Activated naive CD8-positive, alpha-beta T cell treated with anti-CD3 and anti-CD28 coated beads, Interleukin-2, amount 50 U/mL, for 16 hours (primary cell): ENCODE measurements around the gene FASN.

ENCODE experiments used
- DNase-seq: peaks from one replicate; pipeline ENCODE4 v3.0.0-alpha.2; 2020; ENCODE audit warnings: low read depth, low spot score

FASN gene

DNA sequence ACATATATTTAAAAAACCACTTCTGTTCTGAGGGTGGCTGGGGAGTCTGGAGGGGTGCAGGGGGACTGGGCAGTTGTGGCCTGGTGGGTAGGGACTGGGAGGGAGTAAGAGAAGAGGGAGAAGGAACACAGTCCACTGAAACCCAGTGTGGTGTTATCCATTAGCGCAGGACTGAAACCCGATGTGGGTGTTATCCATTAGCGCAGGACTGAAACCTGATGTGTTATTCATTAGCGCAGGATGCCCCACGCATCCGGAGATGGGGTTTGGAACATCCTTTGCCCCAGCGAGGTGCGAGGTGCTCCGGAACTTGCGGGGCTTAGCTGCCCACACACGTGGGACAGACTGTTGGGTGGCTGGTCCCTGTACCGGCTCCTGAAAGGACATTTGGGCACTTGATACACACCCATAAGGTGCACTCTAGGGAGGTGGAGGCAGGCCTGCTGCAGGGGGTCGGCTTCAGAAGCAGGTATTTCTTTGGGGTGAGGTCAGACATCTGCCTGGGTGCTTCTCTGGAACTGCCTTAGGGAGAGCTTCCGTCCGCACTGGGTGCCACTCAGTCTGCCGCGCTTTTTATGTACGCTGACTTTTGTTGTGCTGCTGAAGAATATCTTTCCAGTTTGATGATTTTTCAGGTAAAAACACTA is 20.3 kb upstream of the FASN start:
- DNase-seq = no peak

DNA sequence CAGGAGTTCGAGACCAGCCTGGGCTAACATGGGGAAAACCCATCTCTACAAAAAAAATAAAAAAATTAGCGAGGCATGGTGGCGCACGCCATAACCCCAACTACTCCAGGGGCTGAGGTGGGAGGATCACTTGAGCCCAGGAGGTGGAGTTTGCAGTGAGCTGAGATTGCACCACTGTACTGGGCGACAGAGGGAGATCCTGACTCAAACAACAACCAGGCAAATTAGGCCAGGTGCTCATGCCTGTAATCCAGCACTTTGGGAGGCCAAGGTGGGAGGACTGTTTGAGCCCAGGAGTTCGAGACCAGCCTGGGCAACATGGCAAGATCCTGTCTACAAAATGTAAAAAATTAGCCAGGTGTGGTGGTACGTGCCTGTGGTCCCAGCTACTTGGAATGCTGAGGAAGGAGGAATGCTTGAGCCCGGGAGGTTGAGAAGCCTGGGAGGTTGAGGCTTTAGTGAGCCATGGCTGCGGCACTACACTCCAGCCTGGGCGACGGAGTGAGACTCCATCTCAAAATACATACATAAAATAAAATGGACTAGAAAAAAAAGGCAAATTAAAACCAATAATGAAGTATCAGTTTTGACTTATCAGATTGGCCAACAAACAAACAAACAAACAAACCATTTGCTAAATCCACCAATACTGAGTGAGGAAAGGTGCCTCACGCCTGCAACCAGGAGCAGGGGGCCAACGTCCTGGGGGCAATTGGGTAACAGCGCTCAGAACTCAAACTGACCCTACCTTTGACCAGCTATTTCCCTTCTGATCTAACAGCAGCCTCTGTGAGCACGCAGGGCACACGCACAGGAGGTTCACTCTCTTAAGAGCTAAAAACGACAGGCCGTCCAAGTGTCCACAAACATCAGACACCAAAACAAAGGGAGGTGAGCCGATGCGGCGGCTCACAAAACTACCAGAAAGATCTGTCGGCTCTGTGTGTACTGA is 19.4 kb upstream of the FASN start:
- DNase-seq = no peak

- DNase-seq = no peak
These were observed 18.2 kb upstream of the FASN start for GRCh38 chr17:82116246-82116645.

DNA sequence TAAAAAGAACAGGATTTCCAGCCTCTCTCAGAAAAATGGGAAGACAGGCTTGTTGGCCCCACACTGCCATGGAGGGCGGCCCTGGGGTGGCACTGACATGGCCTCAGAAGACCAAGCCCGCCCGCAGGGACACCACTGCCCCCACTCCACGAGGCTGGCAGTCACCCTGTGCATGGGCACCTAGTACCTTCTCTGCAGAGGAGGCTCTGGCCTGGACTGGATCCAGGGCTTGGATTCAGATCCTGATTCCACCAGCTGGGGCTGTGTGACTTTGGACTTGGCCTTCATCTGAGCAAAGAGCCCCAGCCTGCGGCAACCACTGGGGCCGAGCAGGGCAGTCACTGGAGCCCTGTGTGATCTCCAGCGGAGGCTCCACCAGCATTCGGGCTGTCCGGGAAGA is 16.8 kb upstream of the FASN start:
- no peak for DNase-seq

- no peak for DNase-seq
These were observed 16.4 kb upstream of the FASN start for GRCh38 chr17:82114447-82114846.

DNA sequence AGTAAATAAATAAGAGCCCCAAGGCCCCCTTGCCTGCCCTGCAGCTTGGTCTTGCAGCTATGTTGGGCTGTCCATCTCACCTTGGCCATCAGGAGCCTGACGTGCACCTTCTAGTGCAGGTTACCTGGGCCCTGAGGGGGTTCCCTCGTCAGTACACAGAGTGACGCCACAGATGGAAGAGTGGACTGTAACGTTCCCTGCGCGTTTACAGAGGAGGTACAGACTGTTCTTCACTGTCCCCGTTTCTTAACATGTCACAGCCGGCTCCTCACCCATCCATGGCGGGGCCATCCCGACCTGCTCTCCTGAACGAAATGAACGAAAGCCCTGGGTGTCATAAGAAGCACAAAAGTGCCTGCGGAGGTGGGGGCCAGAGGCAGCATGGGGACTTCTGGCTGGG is 15.9 kb upstream of the FASN start:
- DNase-seq = no peak

- DNase-seq = no peak
These were observed 15.4 kb upstream of the FASN start for GRCh38 chr17:82113422-82113821.

DNA sequence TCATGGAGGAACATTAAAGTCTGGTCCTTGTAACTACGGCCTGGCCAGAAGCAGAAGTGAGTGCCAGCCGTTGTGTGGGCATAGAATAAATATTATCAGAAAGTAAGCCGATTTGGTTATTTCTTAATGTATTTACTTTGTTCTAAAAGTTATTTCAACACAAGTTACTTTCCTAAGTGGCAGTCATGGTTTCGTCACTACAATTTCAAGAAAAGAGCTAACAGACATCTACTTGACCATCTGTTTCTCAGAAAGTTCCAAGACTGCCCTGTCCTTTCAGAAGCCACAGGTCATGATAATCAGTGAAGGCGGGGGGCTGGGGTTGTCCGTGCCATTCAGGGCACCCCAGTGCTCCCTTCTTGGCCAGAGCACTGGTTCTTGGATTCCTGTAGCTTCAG is 14.9 kb upstream of the FASN start:
- DNase-seq = no peak

DNA sequence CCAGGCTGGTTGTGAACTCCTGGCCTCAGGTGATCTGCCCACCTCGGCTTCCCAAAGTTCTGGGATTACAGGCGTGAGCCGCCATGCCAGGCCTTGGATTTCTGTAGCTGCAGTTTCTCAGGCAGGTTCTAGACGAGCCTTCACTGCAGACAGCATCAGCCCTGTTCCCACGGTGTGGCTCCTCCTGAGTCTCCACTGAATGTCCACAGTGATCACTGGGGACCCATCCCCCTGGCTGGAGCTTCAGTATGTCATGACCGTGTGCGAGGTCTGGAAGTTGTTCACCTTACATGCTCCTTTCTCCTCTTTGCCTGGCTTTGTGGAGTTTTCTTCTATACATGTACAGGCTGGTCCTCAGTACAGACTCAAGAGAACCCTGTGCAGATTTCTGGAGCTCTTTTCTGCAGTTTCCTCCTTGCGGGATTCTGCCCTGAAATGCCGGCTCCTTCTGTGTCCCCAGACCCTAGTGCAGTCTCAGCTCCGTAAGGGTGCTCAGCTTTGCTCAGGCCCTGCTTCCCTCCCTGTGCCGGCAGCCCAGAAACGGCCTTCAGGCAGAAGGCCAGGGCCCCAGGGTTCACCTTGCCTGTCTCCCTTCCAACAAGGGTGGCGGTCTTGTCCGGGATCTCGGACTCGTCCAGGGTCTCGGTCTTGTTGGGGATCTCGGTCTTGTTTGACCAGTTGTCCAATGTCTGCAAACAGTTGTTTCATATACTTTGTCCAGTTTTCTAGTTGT is 14.3 kb upstream of the FASN start:
- no peak for DNase-seq

- no peak for DNase-seq
These were observed 12.3 kb upstream of the FASN start for GRCh38 chr17:82110298-82110697.

DNA sequence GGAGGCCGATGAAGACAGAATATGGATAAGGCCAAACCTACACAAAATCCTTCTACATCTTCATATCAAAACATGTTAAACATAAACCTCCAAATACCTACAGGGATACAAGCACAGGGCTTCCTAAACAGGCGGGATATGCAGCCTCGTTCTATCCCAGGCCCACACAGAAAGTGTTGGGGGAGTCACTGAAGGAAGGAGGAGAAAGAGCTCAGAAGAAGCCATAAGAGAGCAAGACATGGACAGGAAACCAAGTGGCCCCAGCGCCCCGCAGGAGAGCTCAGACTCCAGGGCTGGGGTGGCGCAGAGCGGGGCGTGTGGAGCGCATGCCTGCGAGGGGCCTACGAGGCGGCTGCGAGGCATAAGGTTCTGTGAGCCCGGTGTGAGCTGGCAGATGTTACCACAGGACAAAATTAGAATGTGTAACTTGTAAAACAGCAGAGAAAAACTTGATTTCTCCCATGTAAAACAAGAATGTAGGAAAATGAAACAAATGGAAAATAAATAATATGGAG is 11.0 kb upstream of the FASN start:
- no peak for DNase-seq

DNA sequence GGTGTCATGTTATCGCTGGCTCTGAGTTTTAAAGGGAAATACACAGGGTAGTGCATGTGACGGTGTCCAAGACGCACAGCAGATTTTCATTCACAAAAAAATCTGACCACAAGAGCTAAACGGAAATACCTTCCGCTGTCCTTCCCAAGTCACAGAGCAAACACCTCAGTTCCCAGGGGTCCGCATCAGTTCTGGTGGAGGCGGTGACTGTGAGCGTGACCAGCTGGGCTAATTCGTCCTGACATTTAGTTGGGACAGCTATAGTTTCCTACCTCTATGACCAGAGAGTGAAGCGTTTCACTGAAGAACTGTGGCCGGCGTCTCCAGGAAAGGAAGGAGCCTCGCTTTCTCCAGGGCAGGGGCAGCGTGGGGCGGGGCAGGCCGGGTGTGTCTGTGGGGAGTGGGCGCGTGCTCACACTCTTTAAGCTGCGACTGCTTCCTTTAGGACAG is 10.5 kb upstream of the FASN start:
- DNase-seq = no peak

- no peak for DNase-seq
These were observed 10.0 kb upstream of the FASN start for GRCh38 chr17:82108038-82108437.

GRCh38 chr17:82107341-82107860 is 9.4 kb upstream of the FASN start:
- no peak for DNase-seq

GRCh38 chr17:82106688-82107305 is 8.8 kb upstream of the FASN start:
- no peak for DNase-seq

DNA sequence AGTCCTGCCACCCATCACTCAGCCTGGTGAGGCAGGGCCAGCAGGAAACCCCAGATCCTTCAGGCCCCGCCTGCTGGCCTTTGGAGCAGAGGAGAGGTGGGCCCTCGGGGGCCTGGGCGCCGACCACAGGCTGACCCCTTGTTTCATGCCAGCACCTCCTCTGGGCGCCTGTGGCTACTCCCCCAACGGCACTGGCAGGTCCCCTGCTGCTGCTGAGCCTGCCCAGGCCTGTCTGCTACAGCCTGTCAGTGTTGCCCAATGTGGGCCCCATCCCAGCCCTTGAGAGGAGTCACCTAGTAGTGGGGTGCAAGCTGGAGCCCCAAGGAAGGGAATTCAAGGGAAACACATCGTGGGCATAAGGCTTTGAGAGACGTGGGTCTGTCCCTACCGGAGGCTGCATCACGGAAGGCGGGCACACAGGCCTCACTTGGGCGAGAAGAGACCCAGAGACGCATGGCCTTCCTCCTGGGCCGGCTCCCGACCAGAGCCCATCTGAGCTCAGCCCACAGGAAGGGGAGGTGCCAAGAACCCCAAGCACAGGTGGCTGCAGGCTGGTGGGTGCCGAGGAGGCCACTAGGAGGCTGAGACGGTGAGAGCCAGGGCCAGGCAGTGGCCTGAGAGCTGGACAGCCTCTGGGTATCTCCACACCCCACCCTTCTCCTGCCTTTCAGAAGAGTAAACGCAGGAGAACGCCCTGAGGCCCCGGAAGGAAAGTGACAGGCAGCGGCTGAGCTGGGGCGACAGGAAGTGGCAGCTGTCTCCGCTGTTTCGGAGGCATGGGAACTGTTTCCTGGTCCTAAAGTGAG is 8.0 kb upstream of the FASN start:
- no peak for DNase-seq

DNA sequence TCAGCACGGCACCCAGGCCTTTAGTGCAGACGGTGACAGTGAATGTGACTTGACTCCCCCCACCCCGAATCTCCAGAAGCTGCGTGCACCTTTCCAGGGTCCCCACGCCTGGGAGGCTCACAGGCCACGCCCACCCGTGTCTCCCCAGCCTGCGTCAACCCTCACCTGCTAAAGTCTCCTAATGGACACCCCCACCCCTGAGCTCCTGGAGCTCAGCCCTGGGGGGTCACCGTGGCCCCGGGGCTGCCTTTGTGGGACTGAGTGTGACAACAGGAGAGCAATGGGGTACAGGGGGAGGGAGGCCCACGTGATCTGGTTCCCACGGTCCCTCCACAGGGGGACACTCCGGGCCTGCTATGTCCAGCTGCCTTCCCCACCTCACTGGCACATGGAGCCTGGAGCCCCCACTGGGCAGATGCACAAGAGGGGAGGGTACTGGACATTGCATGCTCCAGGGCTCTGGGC is 7.4 kb upstream of the FASN start:
- DNase-seq = no peak

- no peak for DNase-seq
These were observed 6.9 kb upstream of the FASN start for GRCh38 chr17:82104797-82105416.

- DNase-seq = no peak
These were observed 5.8 kb upstream of the FASN start for GRCh38 chr17:82103553-82104451.
